WTC11 (cell line): ENCODE data around the gene PRTN3. TPM values are rescaled to one million over a fixed set of nuclear protein-coding genes. Genes with fewer than 3 reads are reported as not detected.

Experiments used
- ATAC-seq: fragments of 200-7000 bp; cut with Tn5 transposase; 2 replicates; pipeline ENCODE4 v1.10.0; 2021; ENCODE audit warnings: mild to moderate bottlenecking, moderate library complexity
- CTCF ChIA-PET: fragments of 300-600 bp; sonication (Branson Sonifier 250); formaldehyde crosslinking; loops from one replicate; lab custom pipeline; 2021; ENCODE audit warnings: antibody characterized with exemption; lab: Charles Lee
- POLR2A ChIA-PET: fragments of 350-600 bp; sonication (Branson Sonifier 250); formaldehyde crosslinking; loops from one replicate; lab custom pipeline; 2021; ENCODE audit warnings: antibody characterized with exemption; lab: Charles Lee
- DNase-seq: peaks from one replicate; pipeline ENCODE4 v3.0.0; 2021; ENCODE audit warnings: low spot score
- H3K27ac Mint-ChIP-seq: 2 replicates; pipeline ENCODE4 v1.8.0; 2021; ENCODE audit warnings: mixed read lengths
- H3K27me3 Mint-ChIP-seq: 2 replicates; pipeline ENCODE4 v1.8.0; 2021; ENCODE audit warnings: low read depth, mild to moderate bottlenecking, moderate library complexity, mixed read lengths
- H3K36me3 Mint-ChIP-seq: 2 replicates; pipeline ENCODE4 v1.8.0; 2021; ENCODE audit warnings: mixed read lengths
- H3K4me1 Mint-ChIP-seq: 2 replicates; pipeline ENCODE4 v1.8.0; 2022; ENCODE audit warnings: mixed read lengths
- H3K4me3 Mint-ChIP-seq: 2 replicates; pipeline ENCODE4 v1.8.0; 2021; ENCODE audit warnings: mild to moderate bottlenecking, moderate library complexity, mixed read lengths
- H3K9me3 Mint-ChIP-seq: 2 replicates; pipeline ENCODE4 v1.8.0; 2021; ENCODE audit warnings: mixed read lengths
- CTCF ChIP-seq: fragments of 200-600 bp; IDR thresholded peaks from 2 replicates; pipeline ENCODE4 v1.8.0; 2022; ENCODE audit warnings: antibody characterized with exemption
- E2F5 ChIP-seq: sonication (generic); formaldehyde crosslinking; IDR thresholded peaks from 2 replicates; pipeline ENCODE4 v1.8.1; 2022; ENCODE audit warnings: mild to moderate bottlenecking, moderate library complexity, missing genetic modification reagents
- ELF4 ChIP-seq: sonication (generic); formaldehyde crosslinking; IDR thresholded peaks from 2 replicates; pipeline ENCODE4 v1.8.1; 2022; ENCODE audit warnings: low read depth, mild to moderate bottlenecking, moderate library complexity, missing genetic modification reagents
- ESRRA ChIP-seq: sonication (generic); formaldehyde crosslinking; IDR thresholded peaks from 2 replicates; pipeline ENCODE4 v1.8.1; 2022; ENCODE audit warnings: mild to moderate bottlenecking, missing genetic modification reagents, borderline replicate concordance
- FOXP4 ChIP-seq: sonication (generic); formaldehyde crosslinking; IDR thresholded peaks from 2 replicates; pipeline ENCODE4 v1.8.0; 2022; ENCODE audit warnings: mild to moderate bottlenecking, missing genetic modification reagents
- GABPB1 ChIP-seq: sonication (generic); formaldehyde crosslinking; IDR thresholded peaks from 2 replicates; pipeline ENCODE4 v1.8.1; 2023; ENCODE audit warnings: mild to moderate bottlenecking, missing genetic modification reagents
- GTF2I ChIP-seq: fragments of 250-450 bp; sonication (Bioruptor Pico); conservative IDR thresholded peaks from 2 replicates; pipeline ENCODE4 v1.4.0; 2021; ENCODE audit warnings: mild to moderate bottlenecking
- KAT7 ChIP-seq: sonication (generic); formaldehyde crosslinking; IDR thresholded peaks from 2 replicates; pipeline ENCODE4 v1.8.1; 2023; ENCODE audit warnings: missing genetic modification reagents, mild to moderate bottlenecking, borderline replicate concordance
- NFATC4 ChIP-seq: fragments of 250-450 bp; sonication (Bioruptor Pico); IDR thresholded peaks from 2 replicates; pipeline ENCODE4 v1.9.0; 2021; ENCODE audit warnings: mild to moderate bottlenecking
- NR1H2 ChIP-seq: sonication (generic); formaldehyde crosslinking; IDR thresholded peaks from 2 replicates; pipeline ENCODE4 v1.9.0; 2021; ENCODE audit warnings: mild to moderate bottlenecking, moderate library complexity, missing genetic modification reagents
- PRRX2 ChIP-seq: fragments of 250-450 bp; sonication (Bioruptor Pico); IDR thresholded peaks from 2 replicates; pipeline ENCODE4 v1.8.0; 2021; ENCODE audit warnings: mild to moderate bottlenecking
- RORB ChIP-seq: fragments of 250-450 bp; sonication (Bioruptor Pico); IDR thresholded peaks from 2 replicates; pipeline ENCODE4 v1.9.0; 2021; ENCODE audit warnings: mild to moderate bottlenecking
- USF1 ChIP-seq: sonication (generic); formaldehyde crosslinking; IDR thresholded peaks from 2 replicates; pipeline ENCODE4 v1.8.0; 2022; ENCODE audit warnings: mild to moderate bottlenecking, missing genetic modification reagents
- USF2 ChIP-seq: sonication (generic); formaldehyde crosslinking; IDR thresholded peaks from 2 replicates; pipeline ENCODE4 v1.8.1; 2023; ENCODE audit warnings: mild to moderate bottlenecking, missing genetic modification reagents, moderate library complexity
- ZNF138 ChIP-seq: sonication (generic); formaldehyde crosslinking; conservative IDR thresholded peaks from 2 replicates; pipeline ENCODE4 v1.8.1; 2022; ENCODE audit warnings: mild to moderate bottlenecking, moderate library complexity, missing genetic modification reagents
- total RNA-seq: library from RNA; stranded (reverse); gene quantifications from 3 replicates; pipeline ENCODE4 v1.2.3, GENCODE V29; 2021
- TF ChIP-seq, protein P1 (sequence below): sonication (generic); formaldehyde crosslinking; IDR thresholded peaks from 2 replicates; pipeline ENCODE4 v1.8.0; 2022; ENCODE audit warnings: mild to moderate bottlenecking, missing genetic modification reagents
- TF ChIP-seq, protein P2 (sequence below): fragments of 250-450 bp; sonication (Bioruptor Pico); IDR thresholded peaks from 2 replicates; pipeline ENCODE4 v2.1.2; 2022; ENCODE audit warnings: mild to moderate bottlenecking, moderate library complexity
- TF ChIP-seq, protein P3 (sequence below): sonication (generic); formaldehyde crosslinking; IDR thresholded peaks from 2 replicates; pipeline ENCODE4 v1.8.1; 2023; ENCODE audit warnings: mild to moderate bottlenecking, missing genetic modification reagents

Gene PRTN3
- total RNA-seq, 1 experiment from 2014 or later = 0.61 TPM

DNA sequence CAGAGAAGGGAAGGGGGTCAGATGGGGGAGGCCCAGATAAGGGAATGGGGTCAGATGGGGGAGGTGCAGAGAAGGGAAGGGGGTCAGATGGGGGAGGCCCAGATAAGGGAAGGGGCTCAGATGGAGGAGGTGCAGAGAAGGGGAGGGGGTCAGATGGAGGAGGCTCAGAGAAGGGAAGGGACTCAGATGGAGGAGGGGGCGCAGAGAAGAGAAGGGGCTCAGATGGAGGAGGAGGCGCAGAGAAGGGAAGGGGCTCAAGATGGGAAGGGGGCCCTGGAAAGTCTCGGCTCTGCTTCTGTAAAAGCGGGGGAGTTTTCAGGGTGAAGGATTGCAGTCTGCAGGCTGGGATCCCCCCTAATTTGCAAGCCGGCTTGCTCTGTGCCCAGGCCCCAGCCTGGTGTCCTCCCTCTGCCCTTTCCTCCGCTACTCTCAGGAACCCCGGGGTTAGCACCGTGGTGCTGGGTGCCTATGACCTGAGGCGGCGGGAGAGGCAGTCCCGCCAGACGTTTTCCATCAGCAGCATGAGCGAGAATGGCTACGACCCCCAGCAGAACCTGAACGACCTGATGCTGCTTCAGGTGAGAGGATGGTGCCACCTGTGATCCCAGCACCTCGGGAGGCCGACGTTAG lies 11.6 kb upstream of the PRTN3 start:
- Mint-ChIP-seq H3K36me3 (no peaks in the 10 kb centered on the region), H3K27me3 (no peaks in the 10 kb centered on the region)

GRCh38 chr19:831407-832369 lies 9.1 kb upstream of the PRTN3 start:
- H3K4me1 Mint-ChIP-seq = no peaks in the 10 kb centered on the region
- H3K27me3 Mint-ChIP-seq = no peaks in the 10 kb centered on the region
- no peak for ATAC-seq
- POLR2A ChIA-PET = no interaction called here
- no peaks in the 10 kb centered on the region for H3K36me3 Mint-ChIP-seq
- H3K9me3 Mint-ChIP-seq = no peaks in the 10 kb centered on the region
- H3K4me3 Mint-ChIP-seq = no peak overlapping the region
- TF ChIP-seq FOXP4 (CRISPR knock-in tag) (no peak), GTF2I (CRISPR knock-in tag) (0 out of 2 replicates have a peak, but pooled peaks have one; percentile 45)
- TF ChIP-seq, all 79 proteins: peak for 1
- CTCF ChIA-PET = interaction anchor here (1.0 kb wide), 1 partner anchor 62 kb away, joined by 6 read pairs; no protein-coding TSS in a partner anchor
- no peak for DNase-seq
- H3K27ac Mint-ChIP-seq = no peak overlapping the region

More for the DNA sequence above, 11.6 kb upstream of the PRTN3 start:
- DNase-seq (no peak), ATAC-seq (no peak)
- POLR2A ChIA-PET = no interaction called here
- no peaks in the 10 kb centered on the region for H3K9me3 Mint-ChIP-seq
- TF ChIP-seq KAT7 (CRISPR knock-in tag) = no peak
- no peak for TF ChIP-seq CTCF
- no peak for TF ChIP-seq NFATC4 (CRISPR knock-in tag)
- TF ChIP-seq USF1 = no peak
- no peak for TF ChIP-seq NR1H2 (CRISPR knock-in tag)
- no peak for TF ChIP-seq ESRRA
- TF ChIP-seq GABPB1 = no peak
- no peak for TF ChIP-seq PRRX2 (CRISPR knock-in tag)
- TF ChIP-seq, protein P1, sequence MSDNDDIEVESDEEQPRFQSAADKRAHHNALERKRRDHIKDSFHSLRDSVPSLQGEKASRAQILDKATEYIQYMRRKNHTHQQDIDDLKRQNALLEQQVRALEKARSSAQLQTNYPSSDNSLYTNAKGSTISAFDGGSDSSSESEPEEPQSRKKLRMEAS (CRISPR knock-in tag) = no peak
- no peaks in the 10 kb centered on the region for H3K4me1 Mint-ChIP-seq
- CTCF ChIA-PET = no interaction called here
- no peak overlapping the region for H3K4me3 Mint-ChIP-seq
- no peak overlapping the region for H3K27ac Mint-ChIP-seq

DNA sequence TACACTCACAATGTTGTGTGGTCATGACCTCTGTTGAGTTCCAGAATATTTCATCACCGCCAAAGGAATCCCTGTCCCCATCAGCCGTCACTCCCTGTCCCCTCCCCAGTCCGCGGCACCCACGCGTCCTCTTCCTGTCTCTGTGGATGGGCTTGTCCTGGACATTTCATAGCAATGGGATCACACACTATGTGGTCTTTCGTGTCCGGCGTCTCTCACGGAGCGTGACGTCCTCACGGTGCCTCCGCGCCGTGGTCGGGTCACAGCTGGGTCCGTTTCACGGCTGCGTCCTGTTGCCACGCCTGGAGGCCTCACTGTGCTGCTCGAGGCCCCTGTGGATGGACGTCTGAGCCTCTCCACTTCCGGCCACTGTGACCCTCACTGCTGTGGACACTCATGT lies 6.6 kb upstream of the PRTN3 start:
- ChIA-PET CTCF (interaction anchor here (1.4 kb wide), 1 partner anchor 35 kb away, joined by 3 read pairs; no protein-coding TSS in a partner anchor), POLR2A (no interaction called here)
- DNase-seq (no peak), ATAC-seq (no peak)
- Mint-ChIP-seq H3K4me3 (no peak overlapping the region), H3K4me1 (no peaks in the 10 kb centered on the region), H3K27me3 (no peaks in the 10 kb centered on the region), H3K9me3 (no peaks in the 10 kb centered on the region), H3K27ac (peak overlapping the region; percentile 63; the same call in 1 of the 2 replicates), H3K36me3 (no peaks in the 10 kb centered on the region)
- no peak for TF ChIP-seq GTF2I (CRISPR knock-in tag)
- TF ChIP-seq ZNF138 = no peak
- TF ChIP-seq, protein P2, sequence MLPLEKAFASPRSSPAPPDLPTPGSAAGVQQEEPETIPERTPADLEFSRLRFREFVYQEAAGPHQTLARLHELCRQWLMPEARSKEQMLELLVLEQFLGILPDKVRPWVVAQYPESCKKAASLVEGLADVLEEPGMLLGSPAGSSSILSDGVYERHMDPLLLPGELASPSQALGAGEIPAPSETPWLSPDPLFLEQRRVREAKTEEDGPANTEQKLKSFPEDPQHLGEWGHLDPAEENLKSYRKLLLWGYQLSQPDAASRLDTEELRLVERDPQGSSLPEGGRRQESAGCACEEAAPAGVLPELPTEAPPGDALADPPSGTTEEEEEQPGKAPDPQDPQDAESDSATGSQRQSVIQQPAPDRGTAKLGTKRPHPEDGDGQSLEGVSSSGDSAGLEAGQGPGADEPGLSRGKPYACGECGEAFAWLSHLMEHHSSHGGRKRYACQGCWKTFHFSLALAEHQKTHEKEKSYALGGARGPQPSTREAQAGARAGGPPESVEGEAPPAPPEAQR (CRISPR knock-in tag) = no peak
- no peak for TF ChIP-seq USF2
- no peak for TF ChIP-seq RORB
- no peak for TF ChIP-seq E2F5 (CRISPR knock-in tag)
- no peak for TF ChIP-seq ELF4 (CRISPR knock-in tag)
- TF ChIP-seq, protein P3, sequence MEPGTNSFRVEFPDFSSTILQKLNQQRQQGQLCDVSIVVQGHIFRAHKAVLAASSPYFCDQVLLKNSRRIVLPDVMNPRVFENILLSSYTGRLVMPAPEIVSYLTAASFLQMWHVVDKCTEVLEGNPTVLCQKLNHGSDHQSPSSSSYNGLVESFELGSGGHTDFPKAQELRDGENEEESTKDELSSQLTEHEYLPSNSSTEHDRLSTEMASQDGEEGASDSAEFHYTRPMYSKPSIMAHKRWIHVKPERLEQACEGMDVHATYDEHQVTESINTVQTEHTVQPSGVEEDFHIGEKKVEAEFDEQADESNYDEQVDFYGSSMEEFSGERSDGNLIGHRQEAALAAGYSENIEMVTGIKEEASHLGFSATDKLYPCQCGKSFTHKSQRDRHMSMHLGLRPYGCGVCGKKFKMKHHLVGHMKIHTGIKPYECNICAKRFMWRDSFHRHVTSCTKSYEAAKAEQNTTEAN (CRISPR knock-in tag) = no peak
